Midbrain (tissue), 1 donor: ENCODE data around the gene IRGC.

ENCODE experiments used
- DNase-seq: peaks from one replicate; lab custom pipeline; 2025; lab: John Stamatoyannopoulos, UW

IRGC gene

DNA sequence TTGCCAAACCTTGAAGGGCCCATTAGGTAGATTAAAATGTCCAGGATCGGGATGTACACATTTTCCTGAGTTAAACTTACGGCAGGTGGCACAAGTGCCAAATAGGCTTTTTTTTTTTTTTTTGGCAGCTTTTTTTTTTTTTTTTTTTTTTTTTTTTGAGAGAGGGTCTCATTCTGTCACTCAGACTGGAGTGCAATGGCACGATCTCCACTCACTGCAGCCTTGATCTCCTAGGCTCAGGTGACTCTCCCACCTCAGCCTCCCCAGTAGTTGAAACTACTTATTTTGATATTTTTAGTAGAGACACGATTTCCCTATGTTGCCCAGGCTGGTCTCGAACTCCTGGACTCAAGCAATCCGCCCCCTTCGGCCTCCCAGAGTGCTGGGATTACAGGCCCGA lies 9.0 kb downstream of the IRGC start:
- DNase-seq = no peak

DNA sequence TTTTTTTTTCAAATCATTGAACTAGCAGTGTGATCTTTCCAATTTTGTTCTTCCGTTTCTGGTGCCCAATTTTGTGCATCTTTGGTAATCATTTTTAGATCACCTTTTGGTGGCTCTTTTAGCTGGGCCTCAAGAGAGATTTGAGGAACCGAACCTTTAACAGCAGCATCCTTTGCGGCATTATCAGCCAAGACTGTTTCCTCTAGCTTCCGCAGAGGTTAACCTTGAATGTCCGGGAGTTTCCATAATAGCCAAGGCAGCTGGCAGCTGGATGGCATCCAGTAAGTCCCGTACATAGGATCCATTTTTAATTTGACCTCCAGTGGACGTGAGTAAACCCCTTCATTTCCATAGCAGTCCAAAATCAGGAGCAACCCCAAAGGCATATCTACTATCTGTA lies 9.6 kb downstream of the IRGC start:
- DNase-seq = no peak

DNA sequence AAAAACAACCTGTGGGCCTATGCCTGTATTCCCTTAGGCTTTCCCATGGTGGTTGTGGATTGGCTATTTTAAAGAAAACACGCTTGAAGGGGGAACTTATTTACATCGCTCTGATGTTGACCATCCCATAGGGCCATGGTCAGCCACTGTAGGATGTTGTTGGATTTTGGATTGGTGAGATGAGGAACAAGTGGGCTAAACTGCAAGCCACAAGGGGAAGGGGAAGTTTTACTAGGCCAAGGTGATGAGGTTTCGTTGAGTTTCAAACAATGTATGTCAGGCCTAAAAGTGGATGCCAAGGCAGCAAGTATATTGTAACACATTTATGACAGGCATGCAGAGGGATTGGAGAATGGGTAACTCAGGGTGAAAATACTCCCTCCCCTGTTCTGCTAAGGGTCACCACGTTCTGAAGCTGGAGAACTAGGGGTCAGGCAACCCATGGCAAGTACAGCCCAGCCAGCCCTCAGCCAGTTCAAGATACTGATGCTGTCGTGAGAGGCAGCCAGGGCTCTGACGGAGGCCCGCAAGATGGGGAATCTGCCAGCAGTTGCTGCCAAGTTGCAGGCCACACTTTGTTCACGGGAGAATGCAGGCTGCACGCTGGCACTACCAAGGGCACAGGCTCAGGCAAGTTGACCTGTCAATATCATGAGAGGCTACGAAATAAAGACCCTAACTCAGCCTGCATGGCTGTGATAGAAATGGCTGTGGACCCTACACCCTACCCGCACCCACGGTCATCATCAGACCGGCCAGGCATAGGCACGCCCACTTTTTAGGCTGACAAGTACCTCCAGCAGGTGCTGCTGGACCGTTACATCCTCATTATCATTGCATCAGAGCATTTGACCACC lies 11.1 kb downstream of the IRGC start:
- no peak for DNase-seq

DNA sequence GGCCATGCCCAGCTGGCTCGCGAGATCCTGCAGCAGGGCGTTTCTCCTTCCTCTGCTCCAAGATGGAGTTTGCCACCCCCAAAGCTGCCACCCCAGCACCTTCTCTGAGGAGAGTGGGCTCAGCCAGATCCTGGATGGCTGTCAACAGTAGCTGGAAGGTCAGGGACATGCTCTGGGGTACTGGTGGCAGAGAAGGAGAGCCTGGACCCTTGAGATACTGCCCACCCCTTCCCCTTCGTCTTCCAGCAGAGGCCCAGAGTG lies 11.6 kb downstream of the IRGC start:
- DNase-seq = no peak

DNA sequence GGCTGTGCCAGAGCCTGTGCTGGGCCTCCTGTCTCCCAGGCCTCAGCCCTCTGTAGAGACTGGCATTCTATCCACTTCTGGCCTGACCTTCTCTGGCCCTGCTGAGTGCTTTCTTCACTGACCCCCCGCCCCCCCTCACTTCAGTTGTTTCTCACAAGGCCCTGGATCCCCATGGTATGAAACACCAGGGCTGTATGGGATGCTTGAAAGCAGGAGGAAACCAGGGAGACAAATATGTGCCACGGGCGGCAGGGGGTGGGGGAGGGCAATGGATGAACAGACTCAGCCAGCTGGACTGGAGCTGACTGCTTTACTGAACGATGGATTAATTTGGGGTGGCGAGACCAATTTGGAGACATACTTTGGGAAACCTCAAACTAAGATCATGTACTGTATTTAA lies 14.0 kb downstream of the IRGC start:
- DNase-seq = no peak

DNA sequence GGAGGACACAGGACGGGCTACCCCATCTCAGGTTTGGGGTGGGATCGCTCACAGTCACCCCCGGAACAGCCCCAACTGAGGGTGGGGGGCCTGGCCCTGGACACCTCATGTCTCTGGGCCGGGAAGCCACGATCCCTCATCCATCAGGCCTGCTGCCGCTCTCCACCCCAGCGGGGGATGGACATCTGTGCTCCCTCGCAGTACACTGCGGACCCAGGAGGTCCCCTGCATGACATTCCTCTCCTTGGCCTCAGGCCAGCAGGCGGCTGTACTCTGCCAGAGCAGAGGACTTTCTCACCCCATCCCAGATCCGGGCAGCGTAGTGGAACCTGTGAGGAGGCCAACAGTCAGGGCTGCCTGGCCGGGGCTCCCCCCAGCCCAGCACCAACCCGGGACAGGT lies 15.5 kb downstream of the IRGC start:
- DNase-seq = no peak

DNA sequence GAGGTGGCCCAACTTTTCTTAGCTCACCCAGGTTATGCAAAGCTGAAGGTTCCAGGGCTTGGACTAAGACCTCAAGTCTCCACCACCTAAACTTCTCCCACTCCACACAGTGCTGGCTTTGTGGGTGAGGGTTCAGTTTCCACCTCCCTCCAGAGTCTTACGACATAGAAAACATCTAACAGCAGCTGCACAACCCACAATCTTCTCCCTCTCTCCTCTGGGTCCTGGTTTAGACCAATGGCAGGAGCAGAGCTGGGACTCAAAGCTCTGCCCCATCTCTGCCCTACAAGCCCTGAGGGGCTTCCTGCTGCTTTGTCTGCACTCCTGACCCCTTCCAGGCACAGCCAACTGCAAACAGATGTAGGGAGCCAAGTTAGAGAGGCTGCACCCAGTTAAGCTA lies 16.0 kb downstream of the IRGC start:
- no peak for DNase-seq

DNA sequence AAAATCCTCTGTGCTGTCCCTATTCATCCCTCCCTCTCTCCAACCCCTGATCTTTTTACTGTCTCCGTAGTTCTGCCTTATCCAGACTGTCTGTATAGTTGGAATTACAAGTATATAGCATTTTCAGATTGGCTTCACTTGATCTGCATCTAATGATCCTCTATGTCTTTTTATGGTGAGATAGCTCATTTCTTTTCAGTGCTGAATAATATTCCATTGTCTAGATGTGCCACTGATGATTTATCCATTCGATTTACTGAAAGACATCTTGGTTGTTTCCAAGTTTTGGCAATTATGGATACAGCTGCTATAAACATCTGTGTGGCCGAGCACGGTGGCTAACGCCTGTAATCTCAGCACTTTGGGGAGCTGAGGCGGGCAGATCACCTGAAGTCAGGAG lies 19.1 kb downstream of the IRGC start:
- DNase-seq = no peak

DNA sequence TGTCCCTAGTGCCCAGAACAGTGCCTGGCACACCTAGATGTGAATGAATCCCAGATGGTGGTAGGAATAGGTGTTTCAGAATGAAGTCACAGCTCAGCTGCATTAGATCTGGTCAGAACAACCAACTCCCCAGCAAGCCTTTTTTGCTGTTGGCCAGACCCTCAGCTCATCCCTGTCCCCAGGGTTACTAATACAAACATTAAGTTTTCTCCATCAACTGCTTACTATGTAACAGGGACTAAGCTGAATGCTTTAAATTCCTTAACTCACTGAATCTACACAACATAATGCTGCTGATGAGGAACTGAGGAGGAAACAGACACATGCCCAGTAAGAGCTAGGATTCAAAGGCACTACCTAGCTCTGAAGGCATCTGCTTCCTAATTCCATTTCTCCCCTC lies 20.1 kb downstream of the IRGC start:
- no peak for DNase-seq

DNA sequence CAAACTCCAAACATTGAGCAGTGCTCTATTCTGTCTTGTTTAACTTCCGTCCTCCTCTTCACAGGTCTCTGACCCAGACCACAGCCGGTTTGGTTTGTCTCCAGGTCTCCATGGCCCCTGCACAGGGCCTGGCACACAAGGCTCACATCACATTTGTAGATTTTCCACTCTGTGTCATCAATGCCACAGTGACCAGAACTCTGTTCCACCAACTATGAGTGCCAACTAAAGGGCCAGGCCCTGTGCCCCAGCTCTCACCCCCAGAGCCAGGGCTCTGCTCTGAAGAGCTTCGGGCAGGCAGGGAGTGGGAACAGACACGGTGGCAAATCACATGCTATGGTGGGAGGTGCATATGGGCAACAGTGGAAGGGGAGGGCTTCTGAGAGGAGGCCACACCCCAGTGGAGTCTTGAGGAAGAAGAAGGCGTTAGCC lies 22.9 kb downstream of the IRGC start:
- DNase-seq = no peak

DNA sequence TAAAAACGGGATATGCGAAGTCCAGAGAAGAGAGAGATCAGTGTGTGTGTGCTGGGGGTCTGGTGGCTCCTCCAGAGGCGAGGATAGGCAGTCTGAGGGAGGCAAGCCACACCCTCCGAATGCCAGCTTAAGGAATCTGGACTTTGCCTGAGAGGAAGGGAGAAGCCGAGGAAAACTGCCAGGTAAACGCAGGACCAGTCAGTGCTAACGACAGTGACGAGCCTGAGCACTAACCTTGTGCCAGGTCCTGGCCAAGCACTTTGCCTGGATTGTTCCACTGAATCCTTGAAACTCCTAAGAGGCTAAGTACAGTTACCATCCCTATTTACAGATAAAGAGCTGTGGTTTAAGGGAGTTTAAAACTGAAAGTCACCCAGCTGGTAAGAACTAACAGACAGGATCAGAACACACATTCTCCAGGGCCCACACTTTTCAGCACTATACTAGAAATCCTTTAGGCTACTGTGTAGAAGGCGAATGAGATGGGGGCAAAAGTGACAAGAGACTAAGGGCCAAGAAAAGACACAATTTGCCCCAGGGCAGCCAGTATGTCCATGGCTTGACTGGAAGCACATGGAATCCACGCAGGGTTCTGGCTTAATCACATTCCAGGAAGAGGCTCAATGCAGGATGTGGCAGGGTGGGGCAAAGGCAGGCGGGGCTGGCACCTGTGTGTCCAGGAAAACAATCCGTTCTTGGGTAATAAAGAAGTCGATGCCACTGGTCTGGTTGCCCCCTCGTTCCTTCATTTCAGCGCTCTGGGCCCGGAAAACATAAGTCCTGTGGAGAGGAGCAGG lies 23.8 kb downstream of the IRGC start:
- DNase-seq = no peak

DNA sequence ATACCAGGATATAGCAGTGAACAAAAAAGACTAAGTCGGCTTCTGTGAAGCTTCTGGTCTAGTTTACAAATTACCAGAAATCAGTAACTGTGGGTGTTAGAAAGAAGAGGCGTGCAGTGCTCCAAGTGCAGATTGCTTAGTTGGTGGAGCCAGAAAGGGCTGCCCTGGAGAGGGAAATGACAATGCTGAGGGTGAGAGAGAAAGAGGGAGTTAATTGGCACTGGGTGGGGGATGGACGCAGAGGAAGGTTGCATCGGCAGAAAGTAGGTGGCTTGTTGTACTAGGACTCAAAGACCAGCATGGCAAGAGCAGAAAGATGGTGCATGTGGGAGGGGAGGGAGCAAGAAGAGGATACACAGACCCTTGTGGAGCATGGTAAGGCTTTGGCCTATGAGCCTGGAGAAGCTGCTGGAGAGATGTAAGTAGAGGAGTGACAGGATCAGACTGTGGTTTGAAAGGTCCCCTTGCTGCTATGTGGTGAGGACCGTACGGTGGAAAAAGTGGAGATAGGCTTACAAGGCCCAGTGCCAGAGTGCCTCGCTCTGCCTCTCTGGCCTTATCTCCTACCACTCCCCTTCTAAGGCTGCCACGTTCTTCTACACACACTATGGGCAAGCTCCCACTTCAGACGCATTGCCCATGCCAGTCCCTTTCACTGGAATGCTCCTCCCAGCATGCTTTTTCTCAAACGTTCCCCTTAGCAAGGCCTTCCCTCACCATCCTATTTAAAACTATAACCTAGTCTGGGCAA lies 25.4 kb downstream of the IRGC start:
- no peak for DNase-seq

DNA sequence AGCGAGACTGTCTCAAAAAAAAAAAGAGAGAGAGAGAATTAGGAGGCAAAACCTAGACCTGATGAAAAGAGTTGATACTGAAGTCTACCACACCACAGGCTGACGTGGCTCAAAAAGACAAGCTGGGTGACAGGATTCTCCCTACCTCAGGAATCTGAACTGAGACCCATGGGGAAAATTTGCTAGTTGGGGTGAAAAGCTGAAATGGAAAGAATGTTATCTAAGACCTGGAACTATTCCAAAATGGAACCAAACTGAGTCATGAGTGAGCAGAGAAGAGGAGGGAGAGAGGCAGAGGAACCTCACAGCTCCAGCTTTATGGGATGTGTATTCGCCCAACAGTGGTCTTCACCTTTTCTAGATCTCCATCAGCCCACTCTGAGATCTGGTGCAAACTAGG lies 27.2 kb downstream of the IRGC start:
- DNase-seq = no peak

DNA sequence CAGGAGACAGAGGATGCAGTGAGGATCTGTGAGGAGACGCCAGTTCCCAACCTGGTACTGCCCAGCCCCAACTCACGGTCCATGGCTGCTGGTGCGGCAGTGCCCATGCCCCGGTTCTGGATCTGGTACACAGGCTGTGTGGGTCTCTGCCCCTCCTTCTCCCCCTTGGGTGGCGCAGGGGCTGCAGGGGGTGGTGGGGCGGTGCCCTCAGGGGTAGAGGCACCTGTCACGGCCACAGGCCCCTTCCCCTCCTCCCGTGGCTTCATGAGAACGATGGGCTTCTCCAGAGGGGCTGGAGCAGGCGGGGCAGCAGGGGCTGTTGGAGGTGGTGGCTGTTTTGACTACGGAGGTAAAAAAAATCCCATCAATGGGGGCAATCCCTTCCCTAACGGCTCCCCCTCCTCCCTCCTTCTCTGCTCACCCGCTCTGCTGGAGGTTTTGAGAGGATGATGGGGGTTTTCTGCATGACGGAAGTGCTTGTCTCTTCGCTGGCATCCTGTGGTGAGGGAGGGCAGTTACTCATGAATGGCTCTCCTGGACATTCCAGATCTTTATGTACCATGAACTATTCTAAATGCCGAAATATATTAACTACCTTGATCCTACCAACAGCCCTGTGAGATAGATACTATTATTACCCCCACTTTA lies 31.8 kb downstream of the IRGC start:
- no peak for DNase-seq

DNA sequence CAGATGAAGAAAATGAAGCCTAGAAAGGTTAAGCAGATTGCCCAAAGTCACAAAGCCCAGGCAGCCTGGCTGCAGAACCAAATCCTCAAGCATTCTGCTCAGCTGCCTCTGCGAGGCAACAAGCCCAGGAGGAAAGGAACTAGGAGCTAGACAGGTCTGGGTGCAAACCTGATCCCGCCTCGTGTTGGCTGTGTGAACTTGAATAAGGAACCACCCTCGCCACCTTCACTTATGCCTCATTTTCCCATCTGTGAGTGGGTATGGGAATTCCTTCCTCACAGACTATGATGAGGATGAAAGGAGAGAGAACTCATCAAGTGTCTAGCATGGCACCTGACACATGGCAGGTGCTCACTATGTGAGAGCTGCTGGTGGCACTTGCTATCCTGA lies 32.3 kb downstream of the IRGC start:
- DNase-seq = no peak

DNA sequence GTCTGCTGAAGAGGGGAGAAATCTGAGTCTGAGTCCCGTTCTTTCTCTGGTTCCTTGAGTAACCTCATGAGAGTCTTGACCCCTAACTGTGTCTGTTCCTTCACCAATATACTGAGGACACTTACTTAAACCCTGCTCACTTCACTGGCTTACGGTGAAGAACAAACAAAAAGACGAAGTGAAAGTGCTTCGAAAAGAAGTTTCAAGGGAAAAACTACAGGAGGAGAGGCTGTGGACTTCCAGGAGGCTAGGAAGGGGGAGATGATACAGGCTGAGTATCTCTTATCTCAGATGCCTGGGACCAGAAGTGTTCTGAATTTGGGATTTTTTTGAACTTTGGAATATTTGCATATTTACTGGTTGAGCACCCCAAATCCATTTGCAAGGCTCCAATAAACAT lies 32.8 kb downstream of the IRGC start:
- no peak for DNase-seq

DNA sequence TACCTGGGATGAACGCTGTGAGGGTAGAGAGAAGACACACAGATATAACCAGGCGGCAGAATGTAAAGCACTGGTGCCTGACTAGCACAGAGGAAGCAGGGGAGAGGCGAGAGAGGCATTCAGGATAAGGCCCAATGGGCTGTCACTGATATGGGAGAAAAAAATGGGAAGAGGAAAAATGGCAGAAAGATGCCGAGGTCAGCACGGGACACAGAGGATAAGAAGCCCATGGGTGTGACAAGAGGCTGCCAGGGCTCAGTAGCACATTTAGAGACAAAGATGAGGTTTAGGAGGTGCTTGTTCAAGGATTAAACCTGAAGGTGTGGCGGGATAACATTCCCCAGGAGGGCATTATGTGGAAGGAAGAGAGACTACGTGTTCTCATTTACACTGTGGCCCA lies 33.3 kb downstream of the IRGC start:
- DNase-seq = no peak

DNA sequence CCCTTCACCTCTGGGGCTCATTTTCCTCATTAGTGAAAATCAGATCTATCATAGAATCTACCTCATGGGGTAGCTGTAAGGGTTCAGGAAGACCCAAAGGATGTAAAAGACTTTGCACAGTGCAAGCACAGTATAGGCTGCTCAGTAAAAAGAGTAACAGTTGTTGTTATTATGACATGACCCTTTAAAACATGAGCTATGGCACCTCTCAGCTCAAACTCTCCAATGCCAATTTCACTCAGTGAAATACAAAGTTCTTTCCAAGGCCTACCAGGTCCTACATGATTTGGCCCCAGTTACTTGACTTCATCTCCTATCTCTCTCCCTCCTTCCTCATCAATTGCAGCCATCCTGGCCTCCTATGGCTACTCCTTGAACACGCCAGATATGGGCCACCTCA lies 34.0 kb downstream of the IRGC start:
- DNase-seq = no peak

DNA sequence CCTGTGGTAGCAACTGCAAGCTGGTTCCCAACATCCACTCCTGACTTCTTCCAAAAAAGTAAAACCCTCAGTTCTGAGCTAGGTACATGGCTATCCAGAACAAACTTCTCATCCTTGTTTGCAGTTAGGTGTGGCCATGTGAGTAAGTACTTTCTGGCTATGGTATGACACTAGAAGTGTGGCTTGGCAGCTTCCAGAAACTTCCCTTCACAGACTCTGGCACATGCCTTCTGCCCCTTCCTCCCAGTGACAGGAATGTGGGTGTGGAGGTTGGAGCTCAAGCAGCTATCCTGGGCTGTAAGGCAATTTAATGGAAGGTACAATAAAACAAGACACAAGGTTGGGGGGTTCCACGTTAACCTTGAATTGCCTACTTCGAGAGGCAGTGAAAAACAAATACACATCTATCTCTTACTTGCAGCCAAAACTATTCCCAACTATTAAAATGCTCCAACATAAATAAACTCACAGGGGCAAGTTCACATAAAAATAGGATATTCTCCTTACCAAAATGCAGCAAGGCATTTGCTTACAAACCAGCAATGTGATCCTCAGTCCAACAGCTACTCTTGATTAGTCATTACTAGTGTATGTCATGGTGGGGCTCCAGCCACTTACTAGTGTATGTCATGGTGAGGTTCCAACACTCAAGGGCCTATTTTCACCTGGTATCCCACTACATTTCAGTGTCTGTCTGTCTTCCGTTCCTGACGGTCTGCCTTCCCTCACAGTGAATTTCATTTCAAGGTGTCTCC lies 35.8 kb downstream of the IRGC start:
- no peak for DNase-seq

DNA sequence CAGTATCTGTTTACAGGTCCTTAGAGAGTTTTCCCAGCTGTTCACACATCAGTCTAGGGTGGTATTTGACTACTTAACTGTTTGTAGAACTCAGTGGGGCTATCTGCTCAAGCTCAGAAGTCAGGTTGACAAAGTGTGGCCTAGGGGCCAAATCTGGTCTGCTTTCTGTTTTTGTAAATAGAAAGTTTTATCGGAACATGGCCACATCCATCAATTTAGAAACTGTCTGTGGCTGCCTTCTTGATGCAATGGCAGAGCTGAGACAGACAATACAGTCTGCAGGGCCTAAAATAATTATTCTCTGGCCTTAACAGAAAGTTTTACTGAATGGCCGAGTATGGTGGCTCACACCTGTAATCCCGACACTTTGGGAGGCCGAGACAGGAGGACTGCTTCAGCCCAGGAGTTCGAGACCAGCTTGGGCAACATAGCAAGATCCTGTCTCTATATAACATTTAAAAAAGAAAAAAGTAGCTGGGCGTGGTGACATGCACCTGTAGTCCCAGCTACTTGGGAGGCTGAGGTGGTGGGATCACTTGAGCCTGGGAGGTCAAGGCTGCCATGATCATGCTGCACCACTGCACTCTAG lies 36.5 kb downstream of the IRGC start:
- DNase-seq = no peak

DNA sequence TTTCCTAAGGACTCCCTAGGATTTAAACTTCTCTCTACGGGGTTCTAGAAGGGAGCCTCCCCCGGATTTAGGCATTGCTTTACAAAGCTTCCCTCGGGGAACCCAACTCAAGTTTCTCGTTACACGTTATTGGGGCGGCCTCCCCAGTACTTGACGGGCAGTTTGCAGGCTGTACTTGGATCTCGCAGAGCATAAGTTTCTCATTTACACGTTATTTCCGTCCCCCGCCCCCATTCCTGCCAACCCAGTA lies 38.3 kb downstream of the IRGC start:
- DNase-seq = no peak
